ENCODE results near the gene NCKAP5.

Gene NCKAP5

DNA sequence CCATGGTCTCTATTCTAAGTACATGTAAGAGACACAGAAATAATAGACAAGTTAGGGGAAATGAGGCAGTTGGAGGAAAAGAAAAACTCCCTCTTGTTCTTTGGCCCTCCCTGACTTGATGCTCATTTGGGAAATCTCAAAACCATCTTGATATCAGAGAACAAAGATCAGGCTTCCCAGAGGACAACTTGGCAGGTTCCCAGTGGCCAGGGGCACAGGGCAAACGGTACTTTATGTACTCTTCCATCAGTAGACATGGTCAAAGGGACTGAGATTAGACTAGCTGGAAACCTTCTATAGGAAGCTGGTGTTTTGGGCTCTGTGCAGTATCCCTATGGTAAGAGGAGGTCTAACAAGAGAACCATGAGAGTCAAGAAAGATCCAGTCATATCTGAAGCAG is 56.6 kb downstream of the NCKAP5 start:
- no peak for TF ChIP-seq SIN3A (IDR thresholded peaks at IDR 0.05; ENCODE audit: borderline replicate concordance, insufficient read depth, low read length)
- TF ChIP-seq FOXP2 (optimal IDR thresholded peaks at IDR 0.05; ENCODE audit: borderline replicate concordance, extremely low read depth, extremely low read length, insufficient read depth): no peak
- TF ChIP-seq, protein P1, sequence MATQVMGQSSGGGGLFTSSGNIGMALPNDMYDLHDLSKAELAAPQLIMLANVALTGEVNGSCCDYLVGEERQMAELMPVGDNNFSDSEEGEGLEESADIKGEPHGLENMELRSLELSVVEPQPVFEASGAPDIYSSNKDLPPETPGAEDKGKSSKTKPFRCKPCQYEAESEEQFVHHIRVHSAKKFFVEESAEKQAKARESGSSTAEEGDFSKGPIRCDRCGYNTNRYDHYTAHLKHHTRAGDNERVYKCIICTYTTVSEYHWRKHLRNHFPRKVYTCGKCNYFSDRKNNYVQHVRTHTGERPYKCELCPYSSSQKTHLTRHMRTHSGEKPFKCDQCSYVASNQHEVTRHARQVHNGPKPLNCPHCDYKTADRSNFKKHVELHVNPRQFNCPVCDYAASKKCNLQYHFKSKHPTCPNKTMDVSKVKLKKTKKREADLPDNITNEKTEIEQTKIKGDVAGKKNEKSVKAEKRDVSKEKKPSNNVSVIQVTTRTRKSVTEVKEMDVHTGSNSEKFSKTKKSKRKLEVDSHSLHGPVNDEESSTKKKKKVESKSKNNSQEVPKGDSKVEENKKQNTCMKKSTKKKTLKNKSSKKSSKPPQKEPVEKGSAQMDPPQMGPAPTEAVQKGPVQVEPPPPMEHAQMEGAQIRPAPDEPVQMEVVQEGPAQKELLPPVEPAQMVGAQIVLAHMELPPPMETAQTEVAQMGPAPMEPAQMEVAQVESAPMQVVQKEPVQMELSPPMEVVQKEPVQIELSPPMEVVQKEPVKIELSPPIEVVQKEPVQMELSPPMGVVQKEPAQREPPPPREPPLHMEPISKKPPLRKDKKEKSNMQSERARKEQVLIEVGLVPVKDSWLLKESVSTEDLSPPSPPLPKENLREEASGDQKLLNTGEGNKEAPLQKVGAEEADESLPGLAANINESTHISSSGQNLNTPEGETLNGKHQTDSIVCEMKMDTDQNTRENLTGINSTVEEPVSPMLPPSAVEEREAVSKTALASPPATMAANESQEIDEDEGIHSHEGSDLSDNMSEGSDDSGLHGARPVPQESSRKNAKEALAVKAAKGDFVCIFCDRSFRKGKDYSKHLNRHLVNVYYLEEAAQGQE (IDR thresholded peaks at IDR 0.05; ENCODE audit: insufficient read depth in 1 of 2, low read depth in 2 of 2, low read length in 2 of 2): no peak
- TF ChIP-seq TAF1 (IDR thresholded peaks at IDR 0.05; ENCODE audit: borderline replicate concordance, insufficient read depth, low read length): no peak
- no peak for TF ChIP-seq POLR2AphosphoS5 (IDR thresholded peaks at IDR 0.05; ENCODE audit: low read depth, low read length)

DNA sequence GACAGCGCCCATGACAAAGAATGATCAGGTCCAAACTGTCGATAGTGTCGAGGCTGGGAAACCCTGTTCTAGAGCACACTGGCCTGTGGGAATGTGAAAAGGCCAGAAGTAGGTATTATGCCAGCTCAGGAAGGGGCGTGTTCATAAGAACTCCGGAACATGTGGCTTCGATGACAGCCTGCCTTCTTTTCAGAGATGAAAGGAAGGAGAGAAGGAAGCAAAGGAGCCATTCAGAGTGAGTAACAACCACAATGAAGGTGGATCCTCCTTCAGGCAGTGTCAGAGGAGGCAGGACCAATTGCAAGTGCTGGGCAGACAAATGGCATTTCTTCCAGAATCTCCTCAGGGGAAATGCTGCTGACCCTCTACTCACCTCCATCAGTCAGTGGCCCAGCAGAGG is 58.5 kb downstream of the NCKAP5 start:
- no peak for TF ChIP-seq POLR2AphosphoS5 (IDR thresholded peaks at IDR 0.05; ENCODE audit: low read depth, low read length)
- TF ChIP-seq SIN3A (IDR thresholded peaks at IDR 0.05; ENCODE audit: borderline replicate concordance, insufficient read depth, low read length): no peak
- TF ChIP-seq, protein P1 (IDR thresholded peaks at IDR 0.05; ENCODE audit: insufficient read depth in 1 of 2, low read depth in 2 of 2, low read length in 2 of 2): no peak
- no peak for TF ChIP-seq TAF1 (IDR thresholded peaks at IDR 0.05; ENCODE audit: borderline replicate concordance, insufficient read depth, low read length)
- no peak for TF ChIP-seq FOXP2 (optimal IDR thresholded peaks at IDR 0.05; ENCODE audit: borderline replicate concordance, extremely low read depth, extremely low read length, insufficient read depth)

DNA sequence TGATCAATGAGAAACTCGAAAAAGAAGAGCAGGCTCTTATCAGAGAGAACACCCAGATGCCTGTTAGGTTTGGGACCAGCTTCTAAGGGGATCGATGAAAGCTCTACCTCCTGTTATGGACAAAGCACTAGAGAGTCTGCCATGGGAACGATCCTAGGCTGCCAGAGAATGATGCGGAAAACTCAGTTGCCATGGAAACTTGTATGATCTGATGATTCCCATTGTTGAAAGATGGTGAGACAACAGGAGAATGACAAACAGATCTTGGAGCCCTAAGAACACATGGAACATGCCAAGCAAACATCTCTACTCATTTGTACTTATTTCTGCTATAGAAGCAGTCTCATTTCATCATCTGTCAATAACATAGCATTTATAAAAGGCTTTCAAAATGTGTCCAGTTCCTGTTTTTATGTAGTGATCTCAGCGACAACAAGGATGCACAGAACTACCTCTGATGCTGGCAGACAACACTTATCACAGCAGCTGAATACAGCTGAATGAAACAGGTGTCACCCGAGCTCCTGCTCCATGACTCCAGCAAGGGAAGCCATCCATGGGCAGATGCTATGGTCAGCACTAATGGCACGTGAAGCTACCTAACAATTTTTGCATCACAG is 59.6 kb downstream of the NCKAP5 start:
- TF ChIP-seq POLR2AphosphoS5 (IDR thresholded peaks at IDR 0.05; ENCODE audit: low read depth, low read length) (no peak), TAF1 (IDR thresholded peaks at IDR 0.05; ENCODE audit: borderline replicate concordance, insufficient read depth, low read length) (no peak), FOXP2 (optimal IDR thresholded peaks at IDR 0.05; ENCODE audit: borderline replicate concordance, extremely low read depth, extremely low read length, insufficient read depth) (no peak), SIN3A (IDR thresholded peaks at IDR 0.05; ENCODE audit: borderline replicate concordance, insufficient read depth, low read length) (no peak)
- TF ChIP-seq, protein P1 (IDR thresholded peaks at IDR 0.05; ENCODE audit: insufficient read depth in 1 of 2, low read depth in 2 of 2, low read length in 2 of 2): no peak

DNA sequence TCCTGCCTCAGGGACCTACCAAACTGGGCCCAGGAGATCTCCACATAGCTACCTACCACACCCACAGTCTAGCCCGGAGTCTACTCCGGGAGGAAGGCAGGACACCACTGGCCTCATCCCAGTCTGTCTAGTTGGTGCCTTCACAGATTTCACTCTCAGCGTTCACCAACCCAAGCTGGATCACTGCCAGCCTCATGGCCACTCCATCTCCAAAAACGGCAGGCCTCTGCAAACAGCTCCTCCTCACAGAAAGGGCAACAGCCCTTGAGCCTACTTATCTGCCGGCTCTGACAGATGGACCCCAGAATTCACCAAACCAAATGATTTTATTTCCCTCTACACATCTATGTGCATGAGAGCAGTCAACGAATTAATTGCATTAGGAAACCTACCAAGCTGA is 61.3 kb downstream of the NCKAP5 start:
- TF ChIP-seq TAF1 (IDR thresholded peaks at IDR 0.05; ENCODE audit: borderline replicate concordance, insufficient read depth, low read length): no peak
- TF ChIP-seq, protein P1 (IDR thresholded peaks at IDR 0.05; ENCODE audit: insufficient read depth in 1 of 2, low read depth in 2 of 2, low read length in 2 of 2): no peak
- TF ChIP-seq FOXP2 (optimal IDR thresholded peaks at IDR 0.05; ENCODE audit: borderline replicate concordance, extremely low read depth, extremely low read length, insufficient read depth): no peak
- no peak for TF ChIP-seq POLR2AphosphoS5 (IDR thresholded peaks at IDR 0.05; ENCODE audit: low read depth, low read length)
- TF ChIP-seq SIN3A (IDR thresholded peaks at IDR 0.05; ENCODE audit: borderline replicate concordance, insufficient read depth, low read length): no peak

Data from PFSK-1 (cell line).